Middle frontal gyrus (tissue), 1 donor: ENCODE measurements around the gene AMD1.
"Not testable (repeated sequence)": the region's sequence is repeated elsewhere in the genome, so short reads cannot be mapped to it uniquely, and the experiment has no call there.

Experiments
- DNase-seq: peaks from one replicate; pipeline ENCODE4 v3.0.0-alpha.2; 2015; ENCODE audit warnings: low spot score; ENCODE audit errors: extremely low spot score

AMD1 gene

GRCh38 chr6:110877569-110877968 is 3.0 kb downstream of the AMD1 start:
- no peak for DNase-seq

- DNase-seq: no peak
These were observed 4.4 kb downstream of the AMD1 start for GRCh38 chr6:110878751-110879522.

- DNase-seq: no peak
These were observed 6.1 kb downstream of the AMD1 start for GRCh38 chr6:110880651-110881050.

GRCh38 chr6:110881546-110882273 is 7.1 kb downstream of the AMD1 start:
- DNase-seq: no peak

- DNase-seq: no peak
These were observed 7.7 kb downstream of the AMD1 start for GRCh38 chr6:110882274-110882619.

- DNase-seq: no peak
These were observed 8.4 kb downstream of the AMD1 start for GRCh38 chr6:110882824-110883554.

- no peak for DNase-seq
These were observed 9.7 kb downstream of the AMD1 start for GRCh38 chr6:110884321-110884720.

GRCh38 chr6:110885526-110885925 is 10.9 kb downstream of the AMD1 start:
- DNase-seq: no peak

- no peak for DNase-seq
These were observed 12.1 kb downstream of the AMD1 start for GRCh38 chr6:110886555-110887167.

- DNase-seq: no peak
These were observed 15.7 kb downstream of the AMD1 start for GRCh38 chr6:110890288-110890687.

- no peak for DNase-seq
These were observed 21.5 kb downstream of the AMD1 start for GRCh38 chr6:110895907-110896608.

GRCh38 chr6:110897433-110897832 is 22.8 kb downstream of the AMD1 start:
- no peak for DNase-seq

GRCh38 chr6:110898111-110898510 is 23.5 kb downstream of the AMD1 start:
- no peak for DNase-seq

- DNase-seq: no peak
These were observed 25.5 kb downstream of the AMD1 start for GRCh38 chr6:110900028-110900598.

- not testable (repeated sequence) for DNase-seq
These were observed 27.0 kb downstream of the AMD1 start for GRCh38 chr6:110901601-110902000.

- no peak for DNase-seq
These were observed 27.5 kb downstream of the AMD1 start for GRCh38 chr6:110902091-110902490.

- DNase-seq: not testable (repeated sequence)
These were observed 31.7 kb downstream of the AMD1 start for GRCh38 chr6:110906273-110906672.

GRCh38 chr6:110930781-110931180 is 56.2 kb downstream of the AMD1 start:
- DNase-seq: no peak

GRCh38 chr6:110933912-110934311 is 59.3 kb downstream of the AMD1 start:
- no peak for DNase-seq

GRCh38 chr6:110934381-110934898 is 59.9 kb downstream of the AMD1 start:
- no peak for DNase-seq

- no peak for DNase-seq
These were observed 60.6 kb downstream of the AMD1 start for GRCh38 chr6:110935171-110935570.
